Caki2 (cell line): ENCODE results near the gene PIGX. TPM values are rescaled to one million over a fixed set of nuclear protein-coding genes. Genes with fewer than 3 reads are reported as not detected.
"Not testable (repeated sequence)": the region's sequence is repeated elsewhere in the genome, so short reads cannot be mapped to it uniquely, and the experiment has no call there.

ENCODE experiments used
- DNase-seq: peaks from one replicate; pipeline ENCODE4 v3.0.0-alpha.2; 2015; ENCODE audit warnings: low read depth
- in situ Hi-C: cut with HindIII; loops from 2 replicates; pipeline ENCODE4 v1.10.0; 2016; ENCODE audit warnings: low sequenced_read_pairs, low pct_unique_long_range_greater_than_20kb, mixed read lengths
- total RNA-seq: library from RNA; depleted of rRNA; stranded (reverse); fragments of >200 nt; shearing (Covaris generic); gene quantifications from 2 replicates; pipeline ENCODE4 v1.2.3, GENCODE V29; 2014; ENCODE audit warnings: low replicate concordance

The PIGX gene
- total RNA-seq, 1 experiment from 2014 or later: 43.5 TPM

DNA sequence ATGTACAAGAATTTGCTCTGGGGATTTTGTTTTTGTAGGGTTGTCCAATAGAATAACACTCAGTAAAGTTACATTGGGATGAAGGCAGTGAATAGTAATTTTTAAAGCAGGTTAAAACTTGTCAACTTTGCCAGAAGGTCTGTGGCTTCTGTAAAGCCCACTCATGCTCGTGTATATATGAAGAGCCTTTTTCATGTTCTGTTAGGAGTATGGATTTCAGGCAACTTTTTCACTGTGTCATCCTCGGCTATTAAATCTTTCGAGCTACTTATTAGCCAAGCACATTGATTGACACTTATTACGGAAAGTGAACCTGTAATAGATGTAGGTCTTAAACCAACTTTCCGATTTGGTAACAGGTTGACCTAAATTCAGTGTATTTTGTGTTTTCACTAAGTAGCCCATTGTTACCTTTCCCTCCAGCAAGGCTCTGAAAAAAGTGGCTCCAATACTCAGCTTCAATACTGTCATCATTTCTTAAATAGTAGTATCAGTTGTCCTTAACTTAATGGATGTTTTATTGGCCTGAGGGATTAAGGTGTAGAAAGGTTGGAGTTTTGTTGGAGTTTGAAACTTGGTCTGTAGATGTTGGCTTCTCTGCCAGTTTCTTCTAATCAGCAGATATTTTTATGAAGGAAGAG, 29.2 kb downstream of the PIGX start:
- in situ Hi-C loops: no loop called here
- DNase-seq: peak; percentile 42

DNA sequence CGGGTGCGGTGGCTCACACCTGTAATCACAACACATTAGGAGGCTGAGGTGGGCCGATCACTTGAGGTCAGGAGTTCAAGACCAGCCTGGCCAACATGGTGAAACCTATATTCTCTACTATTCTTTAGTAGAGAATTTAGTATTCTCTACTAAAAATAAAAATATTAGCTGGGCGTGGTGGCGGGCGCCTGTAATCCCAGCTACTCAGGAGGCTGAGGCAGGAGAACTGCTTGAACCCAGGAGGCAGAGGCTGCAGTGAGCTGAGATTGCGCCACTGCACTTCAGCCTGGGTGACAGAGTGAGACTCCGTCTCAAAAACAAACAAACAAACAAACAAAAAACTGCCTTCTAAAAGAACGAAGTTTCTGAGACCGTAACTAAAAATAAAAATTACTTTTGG, 31.4 kb downstream of the PIGX start:
- in situ Hi-C loops, DNase-seq: not testable (repeated sequence)

DNA sequence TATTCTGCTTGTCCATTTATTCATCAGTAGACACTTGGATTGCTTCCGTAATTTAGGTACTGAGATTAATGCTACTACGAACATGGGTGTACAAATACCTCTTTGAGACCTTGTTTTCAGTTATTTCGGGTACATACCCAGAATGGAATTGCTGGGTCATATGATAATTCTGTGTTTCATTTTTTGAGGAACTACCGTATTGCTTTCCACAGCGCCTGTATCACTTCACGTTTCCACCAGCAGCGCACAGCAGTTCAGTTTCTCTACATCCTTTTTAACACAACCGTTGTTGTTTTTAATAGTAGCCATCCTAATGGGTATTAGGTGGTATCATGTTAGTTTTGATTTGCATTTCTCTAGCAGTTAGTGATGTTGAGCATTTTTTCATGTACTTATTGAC, 36.9 kb downstream of the PIGX start:
- DNase-seq: no peak
- in situ Hi-C loops: no loop called here

DNA sequence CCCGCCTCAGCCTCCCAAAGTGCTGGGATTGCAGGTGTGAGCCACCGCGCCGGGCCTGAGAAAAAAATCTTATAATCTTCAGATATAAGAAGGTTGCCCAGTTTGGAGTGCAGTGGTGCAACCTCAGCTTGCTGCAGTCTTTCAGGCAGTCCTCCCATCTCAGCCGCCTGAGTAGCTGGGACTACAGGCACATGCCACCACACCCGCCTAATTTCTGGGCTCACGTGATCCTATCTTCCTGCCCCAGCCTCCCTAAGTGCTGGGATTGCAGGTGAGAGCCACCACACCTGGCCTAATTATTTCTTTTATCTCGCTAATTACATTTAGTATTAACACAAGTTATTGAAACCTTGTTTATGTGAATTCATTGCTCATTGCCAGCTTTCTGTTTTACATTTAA, 41.0 kb downstream of the PIGX start:
- no peak for DNase-seq
- in situ Hi-C loops: no loop called here

DNA sequence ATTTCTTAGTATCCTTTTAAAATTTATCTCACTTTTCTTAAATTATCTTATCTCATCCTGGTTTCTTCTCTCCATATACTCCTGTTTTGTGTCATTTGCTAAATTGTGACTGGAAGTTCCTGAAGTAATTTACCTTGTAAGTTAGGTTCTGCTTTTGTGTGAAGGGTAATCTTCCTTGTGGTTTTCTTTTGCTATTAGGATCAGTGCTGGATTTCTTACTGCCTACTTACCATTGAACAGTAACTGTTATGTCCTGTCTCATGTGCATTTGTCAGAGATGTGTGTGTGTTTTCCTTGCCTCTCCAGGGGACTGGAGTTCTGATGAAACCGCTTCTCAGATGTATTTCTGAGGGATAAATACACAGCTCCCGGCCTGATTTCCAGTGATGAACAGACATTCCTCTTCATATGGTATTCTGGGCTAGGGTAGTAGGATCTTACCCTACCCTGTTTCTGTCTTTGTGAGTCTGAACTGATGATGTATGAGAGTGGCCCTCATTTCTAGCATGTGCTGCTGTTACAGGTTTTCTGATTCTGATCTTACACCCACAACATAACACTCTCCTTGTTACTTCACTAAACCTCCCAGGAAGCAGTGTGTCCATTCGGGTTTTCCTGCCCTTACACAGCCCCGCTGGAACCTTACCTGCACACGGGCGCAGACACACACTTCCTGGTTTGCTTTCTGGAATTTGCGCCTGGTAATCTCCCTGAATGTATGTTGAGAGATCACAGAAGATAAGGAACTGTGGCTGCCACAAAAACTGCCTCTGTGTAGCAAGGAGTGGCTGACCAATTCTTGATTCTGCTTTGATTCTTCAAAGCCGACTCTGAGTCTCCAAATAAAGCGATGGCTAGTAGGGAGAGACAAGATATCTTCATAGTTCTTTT, 42.2 kb downstream of the PIGX start:
- DNase-seq: no peak
- in situ Hi-C loops: no loop called here

DNA sequence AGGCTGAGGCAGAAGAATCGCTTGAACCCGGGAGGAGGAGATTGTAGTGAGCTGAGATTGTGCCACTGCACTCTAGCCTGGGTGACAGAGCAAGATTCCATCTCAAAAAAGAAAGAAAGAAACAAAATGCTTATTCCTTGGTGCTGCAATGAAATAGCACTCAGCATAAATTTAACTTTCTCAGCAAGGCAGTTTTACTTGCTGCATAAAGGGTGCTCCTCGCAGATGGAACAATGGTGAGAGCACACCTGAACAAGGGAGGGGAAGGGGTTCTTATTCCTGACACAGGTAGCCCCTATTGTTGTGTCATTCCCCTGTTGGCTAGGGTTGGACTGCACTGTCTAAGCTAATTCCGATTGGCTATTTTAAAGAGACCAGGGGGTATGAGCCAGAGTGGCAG, 44.6 kb downstream of the PIGX start:
- in situ Hi-C loops: no loop called here
- no peak for DNase-seq

DNA sequence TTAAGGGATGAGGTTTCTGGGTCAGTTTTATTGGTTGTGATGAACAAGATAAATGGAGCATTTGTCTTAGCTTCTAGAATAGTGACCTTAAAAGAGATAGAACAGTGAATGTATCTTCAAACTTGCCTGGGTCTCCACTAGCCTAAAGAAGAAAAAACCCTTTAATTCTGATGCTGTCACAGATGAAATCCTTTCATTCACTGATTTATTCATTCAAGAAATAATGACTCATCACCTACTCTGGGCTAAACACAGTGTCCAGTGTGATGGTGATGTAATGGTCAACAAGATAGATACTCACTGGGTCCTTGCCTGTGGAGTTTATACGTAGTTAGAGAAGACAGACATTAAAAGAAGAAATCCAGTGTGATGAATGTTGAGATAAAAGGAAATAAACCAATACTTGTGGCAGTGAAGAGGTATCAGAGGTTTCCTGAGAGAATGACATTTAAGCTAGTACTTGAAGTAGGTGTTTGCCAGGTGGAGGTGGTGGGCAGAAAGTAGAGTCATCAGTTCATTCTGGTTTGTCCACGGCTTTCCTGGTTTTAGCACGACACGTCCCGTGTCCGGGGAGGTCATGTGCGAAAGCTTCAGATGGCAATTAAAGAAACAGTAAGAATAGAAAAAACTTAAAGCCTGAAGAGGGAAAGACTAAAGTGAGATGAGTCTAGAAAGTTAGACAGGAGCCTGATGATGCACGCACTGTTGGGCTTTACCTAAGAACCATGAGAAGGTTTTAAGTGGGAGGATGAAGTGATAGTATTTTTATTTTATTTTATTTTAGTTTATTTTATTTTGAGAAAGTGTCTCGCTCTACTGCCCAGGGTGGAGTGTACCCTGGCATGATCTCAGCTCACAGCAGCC, 45.9 kb downstream of the PIGX start:
- in situ Hi-C loops: no loop called here
- DNase-seq: peak; percentile 78

DNA sequence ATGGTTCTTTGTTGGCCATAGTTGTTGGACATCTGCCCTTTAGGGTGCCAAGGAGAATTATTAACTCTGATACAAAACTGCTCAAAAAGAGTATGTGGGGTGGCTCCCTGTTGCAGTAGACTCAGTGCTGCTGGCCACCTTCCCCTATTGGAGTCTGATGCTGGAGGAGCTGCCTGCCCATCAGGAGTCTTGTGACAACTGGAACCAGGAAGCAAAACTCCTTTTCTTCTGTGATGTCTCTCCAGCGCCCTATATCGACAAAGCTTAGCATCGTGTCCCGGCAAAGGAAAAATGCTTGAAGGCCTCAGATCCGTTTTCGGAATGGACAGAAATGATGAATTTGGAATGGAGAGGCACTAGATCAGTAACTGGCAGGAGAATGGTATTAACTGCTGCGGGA, 51.0 kb downstream of the PIGX start:
- in situ Hi-C loops: no loop called here
- no peak for DNase-seq

DNA sequence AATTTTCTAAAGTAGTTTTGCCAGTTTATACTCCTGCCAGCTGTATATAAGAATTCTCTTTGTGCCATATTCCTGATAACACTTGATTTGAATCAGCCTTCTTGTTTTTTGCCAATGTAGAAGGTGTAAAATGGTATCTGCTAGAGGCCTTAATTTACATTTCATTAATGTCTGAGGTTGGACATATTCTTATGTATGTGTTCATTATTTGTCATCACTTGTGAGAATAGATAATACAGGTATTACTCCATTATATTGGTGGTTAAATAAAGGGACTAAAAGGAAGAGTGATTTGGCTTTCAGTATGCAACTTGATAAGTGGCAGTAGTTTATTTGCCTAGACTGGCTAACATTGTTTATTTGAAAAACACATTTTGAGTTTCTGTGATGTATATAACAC, 53.3 kb downstream of the PIGX start:
- in situ Hi-C loops: no loop called here
- DNase-seq: no peak

DNA sequence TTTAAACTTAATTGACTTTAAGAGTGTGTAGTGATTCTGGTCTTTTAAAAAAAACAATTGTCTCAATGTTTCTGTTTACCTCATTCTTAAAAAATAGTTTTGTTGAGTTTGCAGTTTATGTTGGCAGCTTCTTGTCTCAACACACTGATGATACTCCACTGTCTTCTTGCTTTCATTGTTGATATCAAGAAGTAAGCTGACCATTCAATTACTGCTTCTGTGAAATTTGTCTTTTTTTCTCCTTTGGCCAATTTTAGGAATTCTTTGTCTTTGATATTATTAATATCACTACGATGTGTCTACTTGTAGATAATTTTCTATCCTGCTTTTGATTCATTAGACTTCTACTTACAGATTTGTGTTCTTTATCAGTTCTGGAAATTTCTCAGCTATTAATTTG, 58.9 kb downstream of the PIGX start:
- no peak for DNase-seq
- in situ Hi-C loops: no loop called here

DNA sequence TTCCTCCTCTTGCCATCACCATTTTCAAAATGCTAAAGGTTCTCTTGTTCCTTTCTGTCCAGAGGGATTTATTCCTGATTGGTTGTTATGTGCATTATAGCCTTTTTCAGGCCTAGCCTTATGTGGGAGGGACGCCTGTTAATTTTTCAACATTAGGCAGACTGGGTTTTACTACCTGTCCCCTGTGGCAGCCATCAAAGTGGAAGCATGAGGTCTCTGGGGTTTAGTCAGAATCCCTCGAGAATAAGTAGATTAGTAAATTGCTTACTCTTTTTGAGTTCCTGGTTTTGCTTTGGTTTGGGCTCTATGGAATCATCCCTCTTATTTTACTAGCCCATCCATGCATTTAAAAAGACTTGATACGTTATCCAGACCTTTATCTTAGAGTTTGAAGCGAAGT, 59.9 kb downstream of the PIGX start:
- in situ Hi-C loops: no loop called here
- DNase-seq: no peak

DNA sequence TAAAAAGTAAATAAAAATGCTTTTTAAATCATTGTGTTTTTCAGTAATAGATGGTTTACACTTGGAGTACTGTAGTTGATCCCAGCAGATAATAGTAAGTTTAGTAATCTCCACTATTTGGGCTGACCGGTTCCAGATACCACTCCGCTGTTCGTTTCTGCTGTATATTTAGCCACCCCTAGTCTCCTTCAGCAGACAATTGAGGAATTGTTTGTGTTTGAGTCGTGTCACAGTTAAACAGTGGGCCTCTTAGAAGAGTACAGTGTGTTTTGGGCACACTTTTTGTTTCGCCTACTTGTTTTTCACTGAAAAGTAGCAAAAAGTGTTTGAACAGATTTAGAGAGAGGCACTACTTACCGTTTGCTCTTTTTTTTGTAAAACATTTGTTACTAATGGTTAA, 60.7 kb downstream of the PIGX start:
- in situ Hi-C loops: no loop called here
- no peak for DNase-seq

DNA sequence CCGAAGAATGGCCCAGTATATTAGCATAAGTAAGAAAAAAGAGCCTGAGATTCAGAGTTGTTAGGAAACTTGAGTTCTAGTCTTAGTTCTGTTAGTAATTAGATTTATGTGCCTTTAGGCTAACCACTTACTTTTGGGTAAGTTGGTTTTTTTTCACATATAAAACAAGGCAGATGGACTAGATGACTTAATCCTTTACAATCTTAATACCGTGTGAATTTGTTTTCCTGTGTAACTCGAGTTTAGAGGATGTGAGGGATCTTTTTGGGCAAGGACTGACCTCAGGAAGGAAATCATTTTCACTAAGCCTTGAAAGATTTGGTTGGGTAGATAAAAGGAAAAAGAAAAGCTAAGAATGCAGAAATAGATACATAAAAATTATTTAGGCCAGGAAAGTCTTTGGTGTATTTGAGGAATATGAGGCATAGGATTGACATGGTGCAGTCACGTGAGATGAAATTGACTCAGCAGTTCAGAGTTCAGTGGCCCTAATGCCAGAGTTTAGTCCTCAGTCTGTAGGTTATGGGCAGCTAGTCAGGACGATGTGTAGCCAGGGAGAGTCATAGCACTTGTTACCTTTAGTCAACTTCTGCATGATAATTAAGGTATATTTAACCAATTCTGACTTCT, 62.1 kb downstream of the PIGX start:
- DNase-seq: no peak
- in situ Hi-C loops: no loop called here

DNA sequence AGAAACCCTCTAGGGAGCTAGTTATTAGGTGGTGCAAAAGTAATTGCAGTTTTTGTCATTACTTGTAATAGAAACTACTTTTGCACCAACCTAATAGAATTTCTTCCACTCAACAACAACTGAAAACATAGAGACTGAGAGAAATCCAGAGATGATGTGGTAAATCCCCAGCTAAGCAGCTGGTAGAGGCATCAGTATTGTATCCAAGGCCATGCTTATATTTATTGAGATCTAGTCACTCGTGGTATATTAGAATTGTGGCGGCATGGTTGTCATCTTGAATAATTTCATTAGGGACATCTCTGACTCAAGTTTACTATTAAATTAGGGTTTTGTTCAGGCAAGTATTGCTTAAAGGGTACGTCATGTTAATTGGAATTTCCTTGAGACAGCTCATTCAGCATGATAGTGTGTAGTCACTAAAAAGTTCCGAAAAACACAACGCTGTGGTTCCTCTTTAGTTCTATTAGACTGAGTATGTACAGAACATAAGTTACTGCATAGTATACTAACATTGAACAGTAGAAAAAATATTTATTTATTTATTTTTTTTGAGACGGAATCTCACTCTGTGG, 62.8 kb downstream of the PIGX start:
- in situ Hi-C loops: no loop called here
- no peak for DNase-seq

DNA sequence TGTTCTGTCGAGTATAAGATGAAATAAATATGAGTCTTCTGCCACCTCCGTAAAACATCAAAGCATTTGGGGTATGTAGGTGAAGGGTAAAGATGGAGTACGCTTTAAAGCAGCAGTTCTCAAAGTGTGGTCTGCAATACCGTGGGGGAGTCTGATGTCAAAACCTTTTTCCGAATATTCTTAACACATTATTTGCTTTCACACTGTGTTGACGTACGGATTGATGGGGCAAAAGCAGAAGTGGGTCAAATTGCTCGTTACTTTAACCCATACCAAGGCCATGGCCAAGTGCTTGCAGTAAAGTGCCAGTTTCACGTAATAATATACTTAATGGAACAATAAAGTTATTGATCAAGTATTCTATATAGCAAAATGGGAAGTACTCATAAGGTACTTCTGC, 63.8 kb downstream of the PIGX start:
- DNase-seq: no peak
- in situ Hi-C loops: no loop called here

DNA sequence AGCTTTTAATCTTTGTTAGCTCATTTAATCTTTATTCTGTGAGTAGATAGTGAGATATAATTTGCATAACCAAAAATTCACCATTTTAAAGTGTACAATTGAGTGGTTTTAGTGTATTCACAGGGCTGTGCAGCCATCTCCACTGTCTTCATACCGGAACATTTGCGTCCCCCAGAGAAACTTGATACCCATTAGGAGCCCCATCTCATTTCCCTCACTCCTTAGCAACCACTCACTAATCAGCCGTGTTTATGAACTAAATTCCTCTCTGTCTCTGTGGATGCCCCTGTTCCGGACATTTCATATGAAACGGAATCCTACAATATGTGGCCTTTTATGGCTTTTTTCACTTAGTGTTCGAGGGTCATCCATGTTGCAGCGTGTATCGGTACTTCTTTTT, 65.7 kb downstream of the PIGX start:
- DNase-seq: no peak
- in situ Hi-C loops: no loop called here

DNA sequence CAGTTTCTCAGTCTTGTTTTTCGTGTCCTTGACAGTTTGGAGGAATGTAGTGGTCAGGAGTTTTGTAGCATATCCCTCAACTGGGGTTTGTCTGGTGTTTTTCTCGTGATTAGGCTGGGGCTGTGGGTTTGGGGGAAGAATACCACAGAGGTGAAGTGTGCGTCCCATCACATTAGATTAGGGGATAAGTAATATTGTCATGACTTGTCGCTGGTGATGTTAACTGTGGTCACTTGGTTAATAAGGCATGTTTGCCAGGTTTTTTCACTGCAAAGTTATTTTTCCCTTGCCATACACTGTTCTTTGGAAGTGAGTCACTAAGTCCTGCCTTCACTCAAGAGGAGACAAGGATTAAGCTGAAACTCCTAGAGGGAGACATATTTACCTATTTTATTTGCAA, 66.6 kb downstream of the PIGX start:
- no peak for DNase-seq
- in situ Hi-C loops: no loop called here

DNA sequence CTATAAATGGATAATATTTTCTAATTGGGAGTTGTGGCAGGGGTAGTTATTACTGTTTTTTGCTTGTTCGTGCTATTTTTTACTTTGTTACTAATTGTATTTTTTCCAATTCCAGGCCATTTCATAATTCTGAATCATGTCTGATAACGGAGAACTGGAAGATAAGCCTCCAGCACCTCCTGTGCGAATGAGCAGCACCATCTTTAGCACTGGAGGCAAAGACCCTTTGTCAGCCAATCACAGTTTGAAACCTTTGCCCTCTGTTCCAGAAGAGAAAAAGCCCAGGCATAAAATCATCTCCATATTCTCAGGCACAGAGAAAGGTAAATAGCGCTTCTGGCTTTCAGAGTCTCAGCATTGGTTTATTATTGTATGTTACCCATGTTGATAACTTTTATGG, 70.3 kb downstream of the PIGX start:
- no peak for DNase-seq
- in situ Hi-C loops: no loop called here
